Measurements from ENCODE around the gene STPG1. TPM values are rescaled to one million over a fixed set of nuclear protein-coding genes. Genes with fewer than 3 reads are reported as not detected.

Gene STPG1
- total RNA-seq, 1 donor: 7.2 TPM

DNA sequence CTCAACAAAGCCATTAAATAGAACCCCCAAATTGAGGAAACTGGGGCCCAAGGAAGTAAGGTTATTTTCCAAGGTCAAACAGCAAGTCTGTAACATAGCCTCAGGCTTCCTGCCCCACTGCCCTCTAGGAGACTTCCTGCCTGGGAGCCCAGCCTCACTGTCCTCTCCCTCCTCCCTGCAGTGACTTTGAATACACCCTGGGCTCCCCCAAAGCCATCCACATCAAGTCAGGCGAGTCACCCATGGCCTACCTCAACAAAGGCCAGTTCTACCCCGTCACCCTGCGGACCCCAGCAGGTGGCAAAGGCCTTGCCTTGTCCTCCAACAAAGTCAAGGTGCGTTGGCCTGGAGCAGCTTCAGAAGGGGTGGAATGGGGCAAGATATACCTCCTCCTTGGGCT lies 76.1 kb downstream of the STPG1 start:
- Histone ChIP-seq H2AFZ (ENCODE audit: low read length) (no peak overlapping the region), H3K4me3 (ENCODE audit: insufficient read depth, low read length) (no peak overlapping the region), H3K36me3 (ENCODE audit: insufficient read depth, low read length) (no peaks in the 10 kb centered on the region), H4K20me1 (ENCODE audit: insufficient read depth, low read length) (no peaks in the 10 kb centered on the region), H3K9me3 (ENCODE audit: low read depth, low read length) (no peaks in the 10 kb centered on the region), H3K27me3 (ENCODE audit: insufficient read depth, low read length) (no peaks in the 10 kb centered on the region), H3K27ac (ENCODE audit: low read depth, low read length) (no peak overlapping the region), H3K79me2 (ENCODE audit: insufficient read depth, low read length) (no peaks in the 10 kb centered on the region), H3K4me1 (ENCODE audit: insufficient read depth, low read length) (no peaks in the 10 kb centered on the region), H3K4me2 (ENCODE audit: insufficient read depth, low read length) (no peak overlapping the region)
- TF ChIP-seq, protein P1, sequence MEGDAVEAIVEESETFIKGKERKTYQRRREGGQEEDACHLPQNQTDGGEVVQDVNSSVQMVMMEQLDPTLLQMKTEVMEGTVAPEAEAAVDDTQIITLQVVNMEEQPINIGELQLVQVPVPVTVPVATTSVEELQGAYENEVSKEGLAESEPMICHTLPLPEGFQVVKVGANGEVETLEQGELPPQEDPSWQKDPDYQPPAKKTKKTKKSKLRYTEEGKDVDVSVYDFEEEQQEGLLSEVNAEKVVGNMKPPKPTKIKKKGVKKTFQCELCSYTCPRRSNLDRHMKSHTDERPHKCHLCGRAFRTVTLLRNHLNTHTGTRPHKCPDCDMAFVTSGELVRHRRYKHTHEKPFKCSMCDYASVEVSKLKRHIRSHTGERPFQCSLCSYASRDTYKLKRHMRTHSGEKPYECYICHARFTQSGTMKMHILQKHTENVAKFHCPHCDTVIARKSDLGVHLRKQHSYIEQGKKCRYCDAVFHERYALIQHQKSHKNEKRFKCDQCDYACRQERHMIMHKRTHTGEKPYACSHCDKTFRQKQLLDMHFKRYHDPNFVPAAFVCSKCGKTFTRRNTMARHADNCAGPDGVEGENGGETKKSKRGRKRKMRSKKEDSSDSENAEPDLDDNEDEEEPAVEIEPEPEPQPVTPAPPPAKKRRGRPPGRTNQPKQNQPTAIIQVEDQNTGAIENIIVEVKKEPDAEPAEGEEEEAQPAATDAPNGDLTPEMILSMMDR (IDR thresholded peaks at IDR 0.05; ENCODE audit: extremely low read depth, low read depth, low read length): no peak
- no peak for DNase-seq (ENCODE audit: insufficient read length, low spot score, missing footprints)

DNA sequence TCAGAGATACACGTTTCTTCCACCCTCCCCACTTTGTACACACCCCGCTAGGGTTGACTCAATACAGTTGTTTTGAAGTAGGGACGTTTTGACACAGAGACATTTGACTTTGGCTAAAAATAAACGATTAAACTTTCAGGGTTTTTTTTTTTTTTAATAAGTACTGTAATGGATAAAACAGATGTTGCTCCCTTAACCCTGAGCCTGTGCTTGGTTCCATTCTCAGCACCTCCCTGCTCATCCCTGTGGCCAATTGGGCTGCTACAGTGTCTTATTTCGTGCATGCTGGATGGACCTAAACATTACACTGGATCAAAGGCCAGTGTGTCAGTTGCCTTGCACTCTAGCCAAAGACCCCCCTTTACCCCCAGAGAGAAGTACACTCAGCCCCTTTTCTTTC lies 77.5 kb downstream of the STPG1 start:
- DNase-seq (ENCODE audit: insufficient read length, low spot score, missing footprints): no peak
- H3K4me2 ChIP-seq (ENCODE audit: insufficient read depth, low read length): no peak overlapping the region
- no peaks in the 10 kb centered on the region for H3K79me2 ChIP-seq (ENCODE audit: insufficient read depth, low read length)
- no peaks in the 10 kb centered on the region for H3K27me3 ChIP-seq (ENCODE audit: insufficient read depth, low read length)
- H3K4me3 ChIP-seq (ENCODE audit: insufficient read depth, low read length): no peak overlapping the region
- H3K9me3 ChIP-seq (ENCODE audit: low read depth, low read length): no peaks in the 10 kb centered on the region
- H3K4me1 ChIP-seq (ENCODE audit: insufficient read depth, low read length): no peaks in the 10 kb centered on the region
- H3K36me3 ChIP-seq (ENCODE audit: insufficient read depth, low read length): no peaks in the 10 kb centered on the region
- TF ChIP-seq, protein P1 (IDR thresholded peaks at IDR 0.05; ENCODE audit: extremely low read depth, low read depth, low read length): no peak
- no peaks in the 10 kb centered on the region for H4K20me1 ChIP-seq (ENCODE audit: insufficient read depth, low read length)
- H3K27ac ChIP-seq (ENCODE audit: low read depth, low read length): no peak overlapping the region
- H2AFZ ChIP-seq (ENCODE audit: low read length): no peak overlapping the region

DNA sequence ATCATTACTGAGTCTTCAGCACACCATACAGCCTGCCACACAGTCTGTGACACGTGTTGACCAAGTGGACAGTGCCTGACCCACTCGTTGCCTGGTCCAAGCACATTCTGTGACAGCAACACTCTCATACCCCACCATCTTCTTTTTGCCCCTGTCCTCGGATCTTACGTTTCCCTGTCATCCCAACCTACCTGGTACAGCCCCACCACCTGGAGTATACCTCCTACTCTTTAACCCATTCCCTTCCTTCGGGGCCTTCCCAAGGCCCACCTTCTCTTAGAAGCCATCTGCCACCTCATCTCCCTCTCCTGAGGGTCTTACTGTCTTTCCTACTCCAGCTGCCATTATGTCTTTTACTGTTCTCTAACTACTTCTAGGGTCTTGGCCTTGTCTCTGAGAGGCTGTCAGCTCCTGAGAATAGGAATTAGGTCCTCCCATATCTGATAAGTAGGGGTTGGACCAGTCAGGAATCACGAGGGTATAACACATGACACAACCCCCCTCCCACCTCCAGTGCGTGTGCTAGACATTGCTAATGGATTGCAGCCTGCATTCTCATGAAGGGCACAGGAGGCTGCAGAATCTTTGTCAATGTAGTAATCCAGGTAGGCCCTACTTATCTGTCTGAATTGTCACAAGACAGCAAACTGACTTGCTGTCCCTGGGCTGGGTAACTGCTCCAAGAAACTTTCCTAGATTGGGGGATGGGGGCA lies 81.5 kb downstream of the STPG1 start:
- H3K36me3 ChIP-seq (ENCODE audit: insufficient read depth, low read length): no peaks in the 10 kb centered on the region
- TF ChIP-seq, protein P1 (IDR thresholded peaks at IDR 0.05; ENCODE audit: extremely low read depth, low read depth, low read length): no peak
- no peak for DNase-seq (ENCODE audit: insufficient read length, low spot score, missing footprints)
- no peaks in the 10 kb centered on the region for H3K9me3 ChIP-seq (ENCODE audit: low read depth, low read length)
- H4K20me1 ChIP-seq (ENCODE audit: insufficient read depth, low read length): no peaks in the 10 kb centered on the region
- H3K4me3 ChIP-seq (ENCODE audit: insufficient read depth, low read length): no peak overlapping the region
- no peak overlapping the region for H3K27ac ChIP-seq (ENCODE audit: low read depth, low read length)
- H2AFZ ChIP-seq (ENCODE audit: low read length): no peak overlapping the region
- no peak overlapping the region for H3K4me2 ChIP-seq (ENCODE audit: insufficient read depth, low read length)
- no peaks in the 10 kb centered on the region for H3K79me2 ChIP-seq (ENCODE audit: insufficient read depth, low read length)
- no peaks in the 10 kb centered on the region for H3K27me3 ChIP-seq (ENCODE audit: insufficient read depth, low read length)
- peaks cover 28% of the 10 kb centered on the region for H3K4me1 ChIP-seq (ENCODE audit: insufficient read depth, low read length)

DNA sequence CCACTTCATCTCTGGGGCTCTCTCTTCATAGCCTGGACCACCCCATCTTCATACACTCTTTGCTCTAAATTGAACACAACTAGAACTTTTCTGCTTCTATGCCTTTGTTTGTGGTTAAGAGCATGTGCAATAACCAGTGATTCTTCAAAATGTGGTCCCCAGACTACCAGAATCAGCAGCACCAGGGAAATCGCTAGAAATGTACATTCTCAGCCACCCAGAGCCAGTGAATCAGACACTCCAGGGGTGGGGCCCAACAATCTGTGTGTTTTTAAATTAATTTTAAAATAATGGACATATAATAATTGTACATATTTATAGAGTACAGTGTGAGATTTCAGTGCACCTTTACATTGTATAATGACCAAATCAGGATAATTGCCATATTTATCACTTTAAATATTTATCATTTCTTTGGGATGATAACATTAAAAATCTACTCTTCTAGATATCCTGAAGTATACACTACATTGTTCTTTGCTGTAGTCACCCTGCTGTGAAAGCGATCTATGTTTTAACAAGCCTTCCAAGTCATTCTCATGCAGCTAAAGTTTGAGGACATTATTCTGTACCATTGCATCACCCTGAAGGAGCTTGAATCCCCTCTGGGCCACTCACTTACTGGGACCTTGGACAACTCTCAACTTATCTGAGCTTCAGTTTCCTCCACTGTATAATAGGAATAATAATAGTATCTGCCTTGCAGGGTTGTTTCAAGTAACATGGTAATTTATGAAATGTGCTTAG lies 83.6 kb downstream of the STPG1 start:
- no peaks in the 10 kb centered on the region for H3K9me3 ChIP-seq (ENCODE audit: low read depth, low read length)
- H3K27me3 ChIP-seq (ENCODE audit: insufficient read depth, low read length): no peaks in the 10 kb centered on the region
- H2AFZ ChIP-seq (ENCODE audit: low read length): no peak overlapping the region
- no peaks in the 10 kb centered on the region for H4K20me1 ChIP-seq (ENCODE audit: insufficient read depth, low read length)
- peaks cover 28% of the 10 kb centered on the region for H3K4me1 ChIP-seq (ENCODE audit: insufficient read depth, low read length)
- no peaks in the 10 kb centered on the region for H3K36me3 ChIP-seq (ENCODE audit: insufficient read depth, low read length)
- no peaks in the 10 kb centered on the region for H3K79me2 ChIP-seq (ENCODE audit: insufficient read depth, low read length)
- no peak overlapping the region for H3K4me2 ChIP-seq (ENCODE audit: insufficient read depth, low read length)
- DNase-seq (ENCODE audit: insufficient read length, low spot score, missing footprints): no peak
- no peak overlapping the region for H3K4me3 ChIP-seq (ENCODE audit: insufficient read depth, low read length)
- H3K27ac ChIP-seq (ENCODE audit: low read depth, low read length): no peak overlapping the region
- TF ChIP-seq, protein P1 (IDR thresholded peaks at IDR 0.05; ENCODE audit: extremely low read depth, low read depth, low read length): no peak

Data from osteoblast (primary cell).